Activated T-cell treated with anti-CD3 and anti-CD28 coated beads, Interleukin-2, amount 50 U/mL, for 24 hours (primary cell): ENCODE results near the gene WDR81.
"Not testable (repeated sequence)": the region's sequence is repeated elsewhere in the genome, so short reads cannot be mapped to it uniquely, and the experiment has no call there.

ENCODE experiments used
- DNase-seq: peaks from one replicate; pipeline ENCODE4 v3.0.0-alpha.2; 2020
- H3K27ac Mint-ChIP-seq: 2 replicates; pipeline ENCODE4 v1.8.0; 2020; ENCODE audit warnings: mild to moderate bottlenecking, mixed read lengths
- H3K27me3 Mint-ChIP-seq: 2 replicates; pipeline ENCODE4 v1.8.0; 2020; ENCODE audit warnings: mixed read lengths
- H3K36me3 Mint-ChIP-seq: 2 replicates; pipeline ENCODE4 v1.8.0; 2020; ENCODE audit warnings: low read depth, mixed read lengths
- H3K4me1 Mint-ChIP-seq: 2 replicates; pipeline ENCODE4 v1.8.0; 2020; ENCODE audit warnings: low read depth, mixed read lengths
- H3K4me3 Mint-ChIP-seq: 2 replicates; pipeline ENCODE4 v1.8.0; 2020; ENCODE audit warnings: mild to moderate bottlenecking, moderate library complexity, mixed read lengths
- H3K9me3 Mint-ChIP-seq: 2 replicates; pipeline ENCODE4 v1.8.0; 2020; ENCODE audit warnings: mixed read lengths

Gene WDR81

GRCh38 chr17:1732241-1732832 lies 7.8 kb downstream of the WDR81 start:
- peaks cover 64% of the 10 kb centered on the region for H3K36me3 Mint-ChIP-seq
- no peaks in the 10 kb centered on the region for H3K9me3 Mint-ChIP-seq
- H3K27ac Mint-ChIP-seq, result no peak overlapping the region
- H3K4me1 Mint-ChIP-seq, result peaks cover 33% of the 10 kb centered on the region
- no peak for DNase-seq
- no peaks in the 10 kb centered on the region for H3K27me3 Mint-ChIP-seq
- no peak overlapping the region for H3K4me3 Mint-ChIP-seq

- Mint-ChIP-seq H3K36me3 (peaks cover 63% of the 10 kb centered on the region), H3K27me3 (no peaks in the 10 kb centered on the region), H3K27ac (peak overlapping the region; percentile 37), H3K4me1 (peaks cover 29% of the 10 kb centered on the region), H3K9me3 (no peaks in the 10 kb centered on the region), H3K4me3 (no peak overlapping the region)
- no peak for DNase-seq
Observed at GRCh38 chr17:1732833-1733321, 8.4 kb downstream of the WDR81 start.

- Mint-ChIP-seq H3K4me3 (no peak overlapping the region), H3K36me3 (peaks cover 56% of the 10 kb centered on the region), H3K9me3 (no peaks in the 10 kb centered on the region), H3K27me3 (no peaks in the 10 kb centered on the region), H3K4me1 (peaks cover 22% of the 10 kb centered on the region), H3K27ac (no peak overlapping the region)
- no peak for DNase-seq
Observed at GRCh38 chr17:1733759-1734158, 9.3 kb downstream of the WDR81 start.

GRCh38 chr17:1735418-1735817 lies 10.9 kb downstream of the WDR81 start:
- no peak overlapping the region for H3K4me3 Mint-ChIP-seq
- H3K36me3 Mint-ChIP-seq, result peaks cover 44% of the 10 kb centered on the region
- H3K27me3 Mint-ChIP-seq, result no peaks in the 10 kb centered on the region
- peaks cover 12% of the 10 kb centered on the region for H3K4me1 Mint-ChIP-seq
- no peak for DNase-seq
- H3K27ac Mint-ChIP-seq, result no peak overlapping the region
- H3K9me3 Mint-ChIP-seq, result no peaks in the 10 kb centered on the region

- peaks cover 12% of the 10 kb centered on the region for H3K4me1 Mint-ChIP-seq
- H3K27me3 Mint-ChIP-seq, result no peaks in the 10 kb centered on the region
- H3K9me3 Mint-ChIP-seq, result no peaks in the 10 kb centered on the region
- no peak overlapping the region for H3K27ac Mint-ChIP-seq
- peaks cover 43% of the 10 kb centered on the region for H3K36me3 Mint-ChIP-seq
- H3K4me3 Mint-ChIP-seq, result no peak overlapping the region
- no peak for DNase-seq
Observed at GRCh38 chr17:1735834-1736347, 11.4 kb downstream of the WDR81 start.

- Mint-ChIP-seq H3K27me3 (no peaks in the 10 kb centered on the region), H3K4me3 (no peak overlapping the region), H3K36me3 (peaks cover 37% of the 10 kb centered on the region), H3K27ac (peak overlapping the region; percentile 82), H3K9me3 (no peaks in the 10 kb centered on the region), H3K4me1 (peaks cover 12% of the 10 kb centered on the region)
- DNase-seq, result peak; percentile 62
Observed at GRCh38 chr17:1736348-1737281, 12.1 kb downstream of the WDR81 start.

- Mint-ChIP-seq H3K4me1 (peaks cover 12% of the 10 kb centered on the region), H3K27ac (peak overlapping the region; percentile 55), H3K27me3 (no peaks in the 10 kb centered on the region), H3K9me3 (no peaks in the 10 kb centered on the region), H3K36me3 (peaks cover 35% of the 10 kb centered on the region), H3K4me3 (no peak overlapping the region)
- DNase-seq, result no peak
Observed at GRCh38 chr17:1737531-1738291, 13.2 kb downstream of the WDR81 start.

- not testable (repeated sequence) for H3K27me3 Mint-ChIP-seq, DNase-seq, H3K27ac Mint-ChIP-seq, H3K4me1 Mint-ChIP-seq, H3K36me3 Mint-ChIP-seq, H3K4me3 Mint-ChIP-seq, H3K9me3 Mint-ChIP-seq
Observed at GRCh38 chr17:1741899-1742298, 17.4 kb downstream of the WDR81 start.

- Mint-ChIP-seq H3K27ac (no peak within 1 kb of the TSS), H3K27me3 (no peaks in the 10 kb centered on the region), H3K4me3 (no peak within 1 kb of the TSS), H3K36me3 (peaks cover 2% of the 10 kb centered on the region), H3K4me1 (no peaks in the 10 kb centered on the region), H3K9me3 (no peaks in the 10 kb centered on the region)
- no peak for DNase-seq
Observed at GRCh38 chr17:1742371-1743087, 18.0 kb downstream of the WDR81 start, which contains the start of gene SERPINF2. Gene SERPINF2, plus strand, starts transcription at chr17:1742871. Its CDS starts 2,125 bp downstream, at chr17:1744996.

- DNase-seq, result no peak
- Mint-ChIP-seq H3K27ac (no peak overlapping the region), H3K9me3 (no peaks in the 10 kb centered on the region), H3K4me1 (no peaks in the 10 kb centered on the region), H3K27me3 (no peaks in the 10 kb centered on the region), H3K36me3 (no peaks in the 10 kb centered on the region), H3K4me3 (no peak overlapping the region)
Observed at GRCh38 chr17:1743088-1743439, 18.6 kb downstream of the WDR81 start.

- DNase-seq, result no peak
- no peak overlapping the region for H3K4me3 Mint-ChIP-seq
- H3K27me3 Mint-ChIP-seq, result no peaks in the 10 kb centered on the region
- no peak overlapping the region for H3K27ac Mint-ChIP-seq
- H3K4me1 Mint-ChIP-seq, result no peaks in the 10 kb centered on the region
- no peaks in the 10 kb centered on the region for H3K9me3 Mint-ChIP-seq
- H3K36me3 Mint-ChIP-seq, result no peaks in the 10 kb centered on the region
Observed at GRCh38 chr17:1744551-1745512, 20.3 kb downstream of the WDR81 start.

- Mint-ChIP-seq H3K4me3 (no peak overlapping the region), H3K27ac (no peak overlapping the region), H3K4me1 (no peaks in the 10 kb centered on the region), H3K9me3 (no peaks in the 10 kb centered on the region), H3K36me3 (no peaks in the 10 kb centered on the region), H3K27me3 (no peaks in the 10 kb centered on the region)
- no peak for DNase-seq
Observed at GRCh38 chr17:1745513-1746020, 21.1 kb downstream of the WDR81 start.

GRCh38 chr17:1746975-1747543 lies 22.6 kb downstream of the WDR81 start:
- Mint-ChIP-seq H3K4me3 (no peak overlapping the region), H3K27me3 (no peaks in the 10 kb centered on the region), H3K9me3 (no peaks in the 10 kb centered on the region), H3K4me1 (no peaks in the 10 kb centered on the region), H3K36me3 (no peaks in the 10 kb centered on the region), H3K27ac (no peak overlapping the region)
- no peak for DNase-seq
